IPS DF 6.9 (cell line): Measurements from ENCODE around the gene CCDC88A.
A peak's percentile ranks its signal among the peaks of the same experiment; 100 is the strongest.
"Not testable (repeated sequence)": the region's sequence is repeated elsewhere in the genome, so short reads cannot be mapped to it uniquely, and the experiment has no call there.

ENCODE experiments used
- DNase-seq: peaks from one replicate; pipeline ENCODE4 v3.0.0-alpha.2; 2013; ENCODE audit warnings: low read depth, low spot score
- H3K27ac ChIP-seq: one replicate; pipeline ENCODE4 v1.5.1; 2013; ENCODE audit warnings: low read length, control low read depth
- H3K27me3 ChIP-seq: 2 replicates; pipeline ENCODE4 v1.6.1; 2013; ENCODE audit warnings: mild to moderate bottlenecking, low read length; ENCODE audit not compliant: control insufficient read depth, insufficient read depth
- H3K36me3 ChIP-seq: 2 replicates; pipeline ENCODE4 v1.6.1; 2013; ENCODE audit warnings: low read length; ENCODE audit not compliant: control insufficient read depth, insufficient read depth
- H3K4me1 ChIP-seq: 2 replicates; pipeline ENCODE4 v1.6.1; 2013; ENCODE audit warnings: low read length; ENCODE audit not compliant: control insufficient read depth, insufficient read depth
- H3K4me3 ChIP-seq: 2 replicates; pipeline ENCODE4 v1.5.1; 2013; ENCODE audit warnings: mild to moderate bottlenecking, low read length
- H3K9me3 ChIP-seq: 2 replicates; pipeline ENCODE4 v1.6.1; 2013; ENCODE audit warnings: low read length, inconsistent platforms; ENCODE audit not compliant: control insufficient read depth, insufficient read depth
- WGBS: extraction: QIAGEN DNeasy Blood & Tissue Kit; methylation state at CpG from one replicate; pipeline ENCODE4 v1.1.7; 2013; ENCODE audit warnings: mixed read lengths, missing lambda C conversion rate; ENCODE audit not compliant: insufficient read length, insufficient coverage; 5-methylcytosine and 5-hydroxymethylcytosine counted together

The CCDC88A gene

DNA sequence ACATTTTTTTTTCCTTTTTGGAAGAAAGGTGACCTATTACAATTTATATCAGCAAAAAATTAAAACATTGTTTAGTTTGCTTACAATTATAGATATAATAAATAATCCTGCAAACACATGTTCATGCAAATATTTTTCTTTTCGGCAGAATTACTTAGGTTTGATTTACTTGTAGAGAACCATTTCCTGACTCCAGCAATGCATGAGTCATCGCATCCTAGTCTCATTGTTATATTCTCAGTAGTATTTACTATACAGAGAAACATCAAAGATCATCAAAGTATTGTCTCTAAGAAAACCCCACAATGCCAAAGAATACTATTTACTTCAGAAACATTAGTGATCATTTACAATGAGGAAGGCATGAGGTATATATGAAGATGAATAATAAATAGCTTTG, 110.2 kb downstream of the CCDC88A start:
- H3K27me3 ChIP-seq, result no peaks in the 10 kb centered on the region
- whole genome bisulfite sequencing, result no CpG with 5 or more reads among the region's 2 CpGs
- no peaks in the 10 kb centered on the region; the same call in 1 of the 2 replicates for H3K36me3 ChIP-seq
- no peak overlapping the region for H3K4me3 ChIP-seq
- H3K9me3 ChIP-seq, result no peaks in the 10 kb centered on the region
- no peaks in the 10 kb centered on the region for H3K4me1 ChIP-seq
- no peak overlapping the region for H3K27ac ChIP-seq
- DNase-seq, result no peak

DNA sequence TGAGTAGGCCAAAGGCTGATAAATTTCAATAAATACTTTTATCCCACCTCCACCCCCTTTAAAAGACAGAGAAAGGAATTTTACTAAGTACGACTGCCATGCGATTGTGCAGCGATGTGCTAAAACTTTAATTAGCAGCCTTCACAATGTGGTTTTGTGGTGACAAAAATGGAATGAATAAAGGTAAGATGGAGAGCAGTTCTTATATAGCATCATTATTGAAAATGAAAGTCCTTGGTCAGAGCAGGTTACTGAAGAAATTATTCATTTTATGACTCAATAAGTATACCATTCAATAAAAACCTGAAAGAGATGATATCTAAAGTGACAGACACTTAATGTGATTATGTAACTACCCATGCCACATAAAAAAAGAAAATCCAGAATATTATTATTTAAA, 117.4 kb downstream of the CCDC88A start:
- WGBS, result no CpG with 5 or more reads among the region's 3 CpGs
- no peak overlapping the region for H3K4me3 ChIP-seq
- H3K9me3 ChIP-seq, result no peaks in the 10 kb centered on the region
- no peak for DNase-seq
- H3K27me3 ChIP-seq, result no peaks in the 10 kb centered on the region
- no peaks in the 10 kb centered on the region; the same call in 1 of the 2 replicates for H3K36me3 ChIP-seq
- H3K27ac ChIP-seq, result no peak overlapping the region
- H3K4me1 ChIP-seq, result no peaks in the 10 kb centered on the region

DNA sequence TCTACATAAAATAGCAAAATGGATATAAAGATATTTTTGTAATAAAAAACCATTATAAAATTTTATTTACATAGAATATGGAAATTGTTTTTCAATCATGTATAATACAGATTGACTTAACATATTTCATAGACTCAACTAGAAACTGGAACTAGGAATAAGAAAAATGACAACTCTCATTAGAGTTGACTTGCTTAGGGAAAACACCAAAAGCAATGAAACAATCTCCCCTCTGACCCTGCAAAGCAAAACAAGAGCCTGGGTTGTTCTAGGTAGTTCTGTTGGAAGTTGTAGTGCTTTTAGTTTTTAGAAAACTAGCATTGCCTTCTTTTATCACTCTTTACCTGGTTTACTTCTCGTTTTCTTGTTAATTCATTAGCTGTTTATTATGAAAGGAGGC, 118.4 kb downstream of the CCDC88A start:
- Histone ChIP-seq H3K27ac (no peak overlapping the region), H3K4me1 (no peaks in the 10 kb centered on the region), H3K9me3 (no peaks in the 10 kb centered on the region), H3K4me3 (no peak overlapping the region), H3K27me3 (no peaks in the 10 kb centered on the region), H3K36me3 (peaks cover under 1% of the 10 kb centered on the region; the same call in 1 of the 2 replicates)
- DNase-seq, result no peak
- no CpG with 5 or more reads among the region's 1 CpG for WGBS

DNA sequence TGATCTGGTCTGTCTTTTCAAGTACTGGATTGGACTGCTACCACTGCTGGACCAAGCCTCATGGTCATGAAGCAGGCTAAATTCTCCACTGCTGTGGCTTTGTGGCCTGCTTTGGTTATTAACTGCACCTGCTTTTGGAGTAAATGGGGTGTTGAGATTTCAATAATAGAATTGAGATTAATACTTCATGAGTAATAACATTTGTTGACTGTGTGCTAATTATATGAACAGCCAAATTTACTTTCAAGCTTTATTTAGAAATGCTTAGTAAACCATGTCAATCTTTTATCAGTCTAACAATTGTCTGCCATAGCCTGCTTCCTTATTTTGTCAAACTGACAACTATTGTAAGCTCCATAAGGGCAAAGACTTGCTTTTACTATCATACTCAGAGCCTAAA, 123.3 kb downstream of the CCDC88A start:
- Histone ChIP-seq H3K27ac (no peak overlapping the region), H3K36me3 (peaks cover 9% of the 10 kb centered on the region; the same call in 1 of the 2 replicates)
- no peak for DNase-seq

DNA sequence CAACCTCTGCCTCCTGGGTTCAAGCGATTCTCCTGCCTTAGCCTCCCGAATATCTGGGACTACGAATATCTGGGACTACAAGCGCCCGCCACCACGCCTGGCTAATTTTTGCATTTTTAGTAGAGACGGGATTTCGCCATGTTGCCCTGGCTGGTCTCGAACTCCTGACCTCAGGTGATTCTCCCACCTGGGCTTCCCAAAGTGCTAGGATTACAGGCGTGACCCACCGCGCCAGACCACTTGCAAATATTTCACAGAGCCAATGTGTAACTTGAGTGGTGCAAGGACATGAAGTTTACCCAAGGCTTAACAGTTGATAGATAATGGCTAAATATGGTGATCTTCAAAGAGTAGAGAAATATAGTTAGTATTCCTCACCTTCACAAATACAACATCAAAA, 136.6 kb downstream of the CCDC88A start:
- Histone ChIP-seq H3K36me3 (no peaks in the 10 kb centered on the region), H3K9me3 (no peaks in the 10 kb centered on the region), H3K4me3 (no peak overlapping the region), H3K27ac (no peak overlapping the region), H3K27me3 (no peaks in the 10 kb centered on the region), H3K4me1 (peaks cover 2% of the 10 kb centered on the region; the same call in 1 of the 2 replicates)
- WGBS, result no CpG with 5 or more reads among the region's 12 CpGs
- DNase-seq, result no peak

More for the DNA sequence above, 123.3 kb downstream of the CCDC88A start:
- Histone ChIP-seq H3K9me3 (no peaks in the 10 kb centered on the region), H3K4me3 (no peak overlapping the region), H3K27me3 (no peaks in the 10 kb centered on the region), H3K4me1 (no peaks in the 10 kb centered on the region)

DNA sequence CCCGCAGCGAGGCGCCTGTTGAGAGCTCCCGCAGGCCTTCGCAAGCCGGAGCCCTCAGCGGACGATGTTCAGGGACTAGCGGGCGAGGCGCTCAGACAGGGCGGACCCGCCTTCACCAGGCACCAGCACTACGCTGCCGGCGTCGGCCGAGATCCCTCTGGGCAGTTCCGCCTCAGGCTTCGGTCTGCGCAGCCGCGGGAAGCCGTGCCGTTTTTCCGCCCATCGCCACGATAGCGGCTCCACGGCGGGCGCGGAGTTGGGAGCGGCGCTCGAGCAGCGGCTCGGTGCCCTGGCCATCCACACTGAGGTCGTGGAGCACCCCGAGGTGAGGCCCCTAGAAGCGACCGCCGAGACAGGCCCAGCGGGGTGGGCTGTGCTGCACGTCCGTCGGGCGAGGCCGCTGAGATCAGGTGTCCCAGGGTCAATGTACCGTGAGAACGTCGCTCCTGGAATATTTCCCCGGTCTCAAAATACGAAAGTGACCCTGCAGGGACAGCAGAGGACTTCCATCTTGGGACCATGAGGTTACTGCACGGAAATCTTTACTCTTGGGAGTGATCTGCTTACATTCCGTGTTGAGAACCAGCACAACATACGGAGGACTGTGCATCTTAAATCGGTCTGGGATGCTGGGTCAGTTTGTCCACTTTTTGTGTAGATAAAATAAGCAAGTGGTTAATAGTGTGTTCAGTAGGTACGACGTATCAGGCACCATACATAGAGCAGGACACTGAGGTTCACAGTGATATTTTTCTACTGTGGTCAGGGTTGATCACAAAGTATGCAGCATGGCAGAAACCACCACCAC, 137.3 kb downstream of the CCDC88A start:
- H3K27ac ChIP-seq, result no peak overlapping the region
- H3K4me3 ChIP-seq, result peak overlapping the region; percentile 44; the same call in 1 of the 2 replicates
- H3K4me1 ChIP-seq, result peaks cover 2% of the 10 kb centered on the region; the same call in 1 of the 2 replicates
- WGBS, result no CpG with 5 or more reads among the region's 60 CpGs
- DNase-seq, result no peak
- H3K27me3 ChIP-seq, result no peaks in the 10 kb centered on the region
- H3K36me3 ChIP-seq, result no peaks in the 10 kb centered on the region
- H3K9me3 ChIP-seq, result no peaks in the 10 kb centered on the region

DNA sequence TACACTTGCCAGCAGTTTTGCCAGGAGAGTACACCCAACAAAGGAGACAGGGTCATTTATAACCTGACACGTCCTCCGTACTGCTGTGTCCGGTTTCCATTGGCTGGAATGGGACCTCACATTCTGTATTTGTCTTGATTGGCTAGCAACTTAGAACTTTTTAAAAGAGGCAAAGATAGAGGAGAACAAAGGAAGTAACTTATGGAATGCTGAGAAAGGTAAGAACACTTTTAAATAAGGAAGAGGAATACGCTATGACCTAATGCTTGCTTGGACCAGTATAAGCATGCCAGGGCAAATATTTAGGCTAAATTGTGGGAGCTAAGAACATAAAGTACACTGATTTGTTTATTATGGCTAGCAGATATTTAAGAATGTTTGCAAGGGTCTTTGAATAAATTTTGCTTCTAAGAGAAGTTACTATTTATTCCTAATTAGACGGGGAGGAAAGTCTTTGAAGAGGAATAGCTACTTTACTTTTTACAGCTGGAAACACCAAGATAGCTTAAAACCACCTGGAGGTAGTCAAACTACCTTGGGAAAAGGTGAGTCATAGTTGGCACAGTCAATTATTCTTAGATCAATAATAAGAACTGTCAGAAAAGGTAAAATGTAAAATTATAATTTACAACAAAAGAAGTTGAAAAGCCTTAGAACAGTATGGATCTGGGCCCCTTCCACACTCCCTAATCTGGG, 138.7 kb downstream of the CCDC88A start:
- not testable (repeated sequence) for H3K4me3 ChIP-seq, DNase-seq, H3K9me3 ChIP-seq, H3K27me3 ChIP-seq, H3K27ac ChIP-seq, H3K36me3 ChIP-seq, H3K4me1 ChIP-seq
- WGBS, result no CpG with 5 or more reads among the region's 5 CpGs

DNA sequence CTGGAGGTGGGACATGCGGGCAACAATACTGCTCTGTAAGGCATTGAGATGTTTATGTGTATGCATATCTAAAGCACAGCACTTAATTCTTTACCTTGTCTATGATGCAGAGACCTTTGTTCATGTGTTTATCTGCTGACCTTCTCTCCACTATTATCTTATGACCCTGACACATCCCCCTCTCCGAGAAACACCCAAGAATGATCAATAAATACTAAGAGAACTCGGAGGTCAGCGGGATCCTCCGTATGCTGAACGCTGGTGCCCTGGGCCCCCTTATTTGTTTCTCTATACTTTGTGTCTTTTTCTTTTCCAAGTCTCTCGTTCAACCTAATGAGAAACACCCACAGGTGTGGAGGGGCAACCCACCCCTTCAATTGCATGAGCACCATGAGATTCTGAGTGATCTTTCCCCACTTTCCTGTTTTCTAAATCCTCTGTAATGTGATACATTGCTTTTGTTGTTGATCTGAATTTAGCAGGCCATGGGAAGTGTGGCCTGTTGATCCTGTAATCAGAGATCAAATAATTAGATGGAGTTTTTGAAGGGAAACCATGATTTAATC, 139.7 kb downstream of the CCDC88A start:
- H3K27ac ChIP-seq, H3K27me3 ChIP-seq, H3K4me3 ChIP-seq, H3K9me3 ChIP-seq, H3K4me1 ChIP-seq, DNase-seq, H3K36me3 ChIP-seq: not testable (repeated sequence)
- no CpG with 5 or more reads among the region's 7 CpGs for WGBS

DNA sequence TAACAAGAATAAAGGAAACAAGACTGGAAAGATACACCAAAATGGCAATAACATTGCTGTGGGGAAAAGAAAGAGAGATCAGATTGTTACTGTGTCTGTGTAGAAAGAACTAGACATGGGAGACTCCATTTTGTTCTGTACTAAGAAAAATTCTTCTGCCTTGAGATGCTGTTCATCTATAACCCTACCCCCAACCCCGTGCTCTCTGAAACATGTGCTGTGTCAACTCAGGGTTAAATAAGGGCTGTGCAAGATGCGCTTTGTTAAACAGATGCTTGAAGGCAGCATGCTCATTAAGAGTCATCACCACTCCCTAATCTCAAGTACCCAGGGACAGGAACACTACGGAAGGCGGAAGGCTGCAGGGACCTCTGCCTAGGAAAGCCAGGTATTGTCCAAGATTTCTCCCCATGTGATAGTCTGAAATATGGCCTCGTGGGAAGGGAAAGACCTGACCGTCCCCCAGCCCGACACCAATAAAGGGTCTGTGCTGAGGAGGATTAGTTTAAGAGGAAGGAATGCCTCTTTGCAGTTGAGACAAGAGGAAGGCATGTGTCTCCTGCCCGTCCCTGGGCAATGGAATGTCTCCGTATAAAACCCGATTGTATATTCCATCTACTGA, 140.3 kb downstream of the CCDC88A start:
- WGBS, result no CpG with 5 or more reads among the region's 10 CpGs
- H3K9me3 ChIP-seq, H3K4me3 ChIP-seq, H3K27ac ChIP-seq, DNase-seq, H3K36me3 ChIP-seq, H3K27me3 ChIP-seq, H3K4me1 ChIP-seq: not testable (repeated sequence)

DNA sequence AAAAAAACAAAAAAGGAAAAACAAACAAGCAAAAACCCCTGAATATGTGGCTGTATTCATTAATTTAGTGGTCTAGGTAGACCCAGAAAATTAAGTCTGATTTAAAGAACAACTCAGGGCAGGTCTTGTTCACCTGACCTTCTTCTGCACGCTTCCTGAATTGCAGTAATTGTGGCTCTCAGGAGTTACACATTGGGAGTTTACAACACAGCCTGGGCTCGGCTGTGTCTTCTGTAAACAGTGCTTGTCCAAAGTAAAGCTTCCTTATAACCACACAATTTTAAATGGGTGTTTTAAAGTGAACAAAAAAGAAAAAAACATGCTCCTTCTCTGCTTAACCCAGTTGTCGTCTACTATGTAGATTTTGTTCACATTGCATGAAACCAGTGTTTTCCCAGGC, 142.3 kb downstream of the CCDC88A start:
- Histone ChIP-seq H3K4me1 (peaks cover 2% of the 10 kb centered on the region; the same call in 1 of the 2 replicates), H3K4me3 (no peak overlapping the region), H3K27ac (no peak overlapping the region), H3K27me3 (no peaks in the 10 kb centered on the region), H3K36me3 (no peaks in the 10 kb centered on the region), H3K9me3 (no peaks in the 10 kb centered on the region)
- no CpG with 5 or more reads among the region's 3 CpGs for WGBS
- DNase-seq, result no peak
